ENCODE results near the gene ART1. TPM values are rescaled to one million over a fixed set of nuclear protein-coding genes. Genes with fewer than 3 reads are reported as not detected.

ART1 gene
- total and polyA plus RNA-seq, 7 donors, result 1.1 to 1.2 TPM; not detected in 5

DNA sequence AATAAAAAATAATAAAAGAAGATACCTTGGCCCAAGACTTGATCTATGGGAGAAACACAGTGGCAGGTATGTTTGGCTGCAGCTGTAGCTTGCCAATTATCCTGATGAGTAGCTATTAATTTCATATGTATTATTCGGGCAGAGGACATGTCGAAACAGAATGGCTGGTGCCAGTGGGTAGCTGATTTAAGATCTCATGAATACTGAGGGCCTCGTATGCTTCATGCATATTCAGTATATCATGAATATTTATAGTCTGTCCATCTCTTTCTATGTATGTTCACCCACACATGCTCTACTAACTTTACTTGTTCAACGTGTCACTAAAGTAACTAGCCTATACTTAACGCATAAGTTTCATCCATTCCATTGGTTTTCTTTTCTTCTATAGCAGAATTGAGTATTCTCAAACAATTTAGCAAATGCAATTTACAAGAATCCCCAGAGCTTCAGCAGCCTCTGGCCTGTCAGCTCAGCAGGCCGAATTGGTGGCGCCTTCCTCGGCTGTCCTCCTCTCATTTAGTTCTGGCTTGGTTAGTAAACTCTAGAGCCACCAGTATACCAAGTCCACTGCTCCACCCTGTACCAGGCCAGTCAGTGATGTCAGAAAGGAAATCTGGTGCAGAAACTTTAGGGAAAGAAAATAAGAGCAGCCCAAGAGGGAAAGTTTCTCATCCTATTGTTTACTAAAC lies 21.0 kb upstream of the ART1 start:
- intact Hi-C loops (cut with DNase I), result no loop called here
- WGBS, 2 donors, result 64 to 74% methylated on average over 8 of the region's 8 CpGs
- no peak for DNase-seq
- no peaks in the 10 kb centered on the region for H3K4me1 ChIP-seq
- H3K27ac ChIP-seq, result no peak overlapping the region
- H3K27me3 ChIP-seq, result no peaks in the 10 kb centered on the region
- H3K9me3 ChIP-seq, result no peaks in the 10 kb centered on the region
- TF ChIP-seq EP300 (IDR thresholded peaks at IDR 0.05), result no peak
- no peak for TF ChIP-seq POLR2A (IDR thresholded peaks at IDR 0.05)
- no peak for TF ChIP-seq CTCF (IDR thresholded peaks at IDR 0.05)
- no peak for TF ChIP-seq POLR2AphosphoS5 (IDR thresholded peaks at IDR 0.05)
- no peak overlapping the region for H3K4me3 ChIP-seq
- H3K36me3 ChIP-seq, result no peaks in the 10 kb centered on the region

- H3K36me3 ChIP-seq, result no peaks in the 10 kb centered on the region
- H3K27ac ChIP-seq, result no peak overlapping the region
- no peaks in the 10 kb centered on the region for H3K9me3 ChIP-seq
- H3K4me3 ChIP-seq, result no peak overlapping the region
- intact Hi-C loops (cut with DNase I), result no loop called here
- no peaks in the 10 kb centered on the region for H3K27me3 ChIP-seq
- no peaks in the 10 kb centered on the region for H3K4me1 ChIP-seq
- peak; percentile 78 for DNase-seq
- TF ChIP-seq POLR2AphosphoS5 (IDR thresholded peaks at IDR 0.05), result no peak
- TF ChIP-seq POLR2A (IDR thresholded peaks at IDR 0.05), result no peak
- TF ChIP-seq EP300 (IDR thresholded peaks at IDR 0.05), result no peak
- no peak for TF ChIP-seq CTCF (IDR thresholded peaks at IDR 0.05)
- WGBS, 2 donors, result 70 to 86% methylated on average over 23 of the region's 23 CpGs
Observed at GRCh38 chr11:3626250-3626960, 18.5 kb upstream of the ART1 start.

DNA sequence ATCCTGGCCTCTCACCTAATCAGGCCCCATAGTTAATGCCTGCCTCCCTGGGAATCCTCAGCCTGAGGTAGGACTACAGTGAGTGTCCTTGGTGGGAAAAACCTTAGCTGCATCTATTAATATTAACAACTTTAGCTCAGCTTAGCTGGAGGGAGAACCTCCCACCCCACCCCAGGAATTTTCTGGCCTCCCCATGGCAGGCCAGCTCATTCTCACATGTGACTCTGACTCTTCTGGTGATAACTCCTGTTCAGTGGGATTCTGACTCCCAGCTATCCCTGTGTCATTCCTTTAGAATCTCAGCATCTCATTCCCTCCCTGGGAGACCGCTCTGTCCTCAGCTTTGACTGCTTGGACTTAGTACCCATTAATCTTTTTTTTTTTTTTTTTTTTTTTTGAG lies 17.6 kb upstream of the ART1 start:
- Histone ChIP-seq H3K27ac (no peak overlapping the region), H3K9me3 (no peaks in the 10 kb centered on the region), H3K27me3 (no peaks in the 10 kb centered on the region), H3K4me1 (no peaks in the 10 kb centered on the region), H3K36me3 (no peaks in the 10 kb centered on the region), H3K4me3 (no peak overlapping the region)
- intact Hi-C loops (cut with DNase I), result no loop called here
- DNase-seq, result no peak
- 93% methylated on average over 1 of the region's 1 CpG for WGBS, 2 donors
- TF ChIP-seq CTCF (IDR thresholded peaks at IDR 0.05) (no peak), POLR2A (IDR thresholded peaks at IDR 0.05) (no peak), POLR2AphosphoS5 (IDR thresholded peaks at IDR 0.05) (no peak), EP300 (IDR thresholded peaks at IDR 0.05) (no peak)

DNA sequence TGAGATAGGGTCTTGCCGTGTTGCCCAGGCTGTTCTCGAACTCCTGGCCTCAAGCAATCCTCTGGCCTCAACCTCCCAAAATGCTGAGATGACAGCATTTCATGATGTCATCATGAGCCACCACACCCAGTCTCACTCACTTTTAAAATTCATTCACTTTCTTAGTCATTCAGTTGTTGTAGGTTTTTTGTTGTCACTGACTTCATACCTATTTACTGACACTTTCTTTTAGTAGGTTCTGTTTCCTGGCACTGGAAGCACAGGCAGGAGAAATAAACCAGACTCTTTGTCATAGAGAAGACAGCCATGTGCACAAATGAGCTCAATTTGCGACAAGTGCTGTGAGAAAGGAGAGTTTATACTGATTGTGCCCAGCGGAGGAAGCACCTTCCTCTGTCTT lies 13.6 kb upstream of the ART1 start:
- H3K27ac ChIP-seq, result no peak overlapping the region
- WGBS, 2 donors, result 90% methylated on average over 4 of the region's 4 CpGs
- no peak for DNase-seq
- no peaks in the 10 kb centered on the region for H3K27me3 ChIP-seq
- H3K4me3 ChIP-seq, result no peak overlapping the region
- intact Hi-C loops (cut with DNase I), result no loop called here
- H3K9me3 ChIP-seq, result no peaks in the 10 kb centered on the region
- no peaks in the 10 kb centered on the region for H3K36me3 ChIP-seq
- TF ChIP-seq POLR2A (IDR thresholded peaks at IDR 0.05) (no peak), POLR2AphosphoS5 (IDR thresholded peaks at IDR 0.05) (no peak), EP300 (IDR thresholded peaks at IDR 0.05) (no peak), CTCF (IDR thresholded peaks at IDR 0.05) (no peak)
- H3K4me1 ChIP-seq, result no peaks in the 10 kb centered on the region
